Activated CD4-positive, alpha-beta memory T cell treated with anti-CD3 and anti-CD28 coated beads, Interleukin-2, amount 10 ng/mL, durations not matched to agents 7 days and 5 days (primary cell): Measurements from ENCODE around the gene SMIM38. TPM values are rescaled to one million over a fixed set of nuclear protein-coding genes. Genes with fewer than 3 reads are reported as not detected.

ENCODE experiments used
- CTCF ChIA-PET: fragments of 350-600 bp; sonication (Branson Sonifier 250); formaldehyde crosslinking; loops from one replicate; lab custom pipeline; 2021; ENCODE audit warnings: antibody characterized with exemption, inconsistent platforms; lab: Charles Lee
- POLR2A ChIA-PET: fragments of 350-600 bp; sonication (Branson Sonifier 250); formaldehyde crosslinking; loops from one replicate; lab custom pipeline; 2021; ENCODE audit warnings: antibody characterized with exemption; lab: Charles Lee
- DNase-seq: peaks from one replicate; pipeline ENCODE4 v3.0.0-alpha.2; 2020
- H3K27ac Mint-ChIP-seq: one replicate; pipeline ENCODE4 v1.8.0; 2021; ENCODE audit warnings: mild to moderate bottlenecking, mixed read lengths
- H3K27me3 Mint-ChIP-seq: one replicate; pipeline ENCODE4 v1.8.0; 2021; ENCODE audit warnings: mixed read lengths
- H3K36me3 Mint-ChIP-seq: one replicate; pipeline ENCODE4 v1.8.0; 2021; ENCODE audit warnings: low read depth, mixed read lengths
- H3K4me1 Mint-ChIP-seq: one replicate; pipeline ENCODE4 v1.8.0; 2021; ENCODE audit warnings: mixed read lengths
- H3K4me3 Mint-ChIP-seq: one replicate; pipeline ENCODE4 v1.8.0; 2021; ENCODE audit warnings: mild to moderate bottlenecking, mixed read lengths
- H3K9me3 Mint-ChIP-seq: one replicate; pipeline ENCODE4 v1.8.0; 2021; ENCODE audit warnings: mixed read lengths
- total RNA-seq, 2 experiments: library from RNA; stranded (reverse); gene quantifications; one replicate each; pipeline ENCODE4 v1.2.3, GENCODE V29; 2021

Gene SMIM38
- total RNA-seq, 2 experiments from 2014 or later = 0.13 to 0.18 TPM

DNA sequence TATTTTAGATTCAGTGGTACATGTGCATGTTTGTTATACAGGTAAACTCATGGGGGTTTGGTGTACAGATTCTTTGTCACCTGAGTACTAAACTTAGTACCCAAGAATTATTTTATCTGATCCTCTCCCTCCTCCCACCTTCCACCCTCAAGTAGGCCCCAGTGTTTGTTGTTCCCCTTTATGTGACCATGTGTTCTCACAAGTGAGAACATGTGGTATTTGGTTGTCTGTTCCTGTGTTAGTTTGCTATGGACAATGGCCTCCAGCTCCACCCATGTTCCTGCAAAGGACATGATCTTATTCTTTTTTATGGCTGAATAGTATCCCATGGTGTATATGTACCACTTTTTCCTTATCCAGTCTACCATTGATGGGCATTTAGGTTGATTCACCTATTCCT is 6.8 kb downstream of the SMIM38 start:
- POLR2A ChIA-PET = no interaction called here
- H3K9me3 Mint-ChIP-seq = peaks cover 4% of the 10 kb centered on the region
- DNase-seq = no peak
- peaks cover 12% of the 10 kb centered on the region for H3K27me3 Mint-ChIP-seq
- H3K4me1 Mint-ChIP-seq = peaks cover 7% of the 10 kb centered on the region
- H3K27ac Mint-ChIP-seq = no peak overlapping the region
- CTCF ChIA-PET = no interaction called here
- H3K4me3 Mint-ChIP-seq = no peak overlapping the region
- peaks cover 2% of the 10 kb centered on the region for H3K36me3 Mint-ChIP-seq

GRCh38 chr11:69163842-69164241 is 8.1 kb downstream of the SMIM38 start:
- POLR2A ChIA-PET = no interaction called here
- Mint-ChIP-seq H3K36me3 (peaks cover 2% of the 10 kb centered on the region), H3K27me3 (peaks cover 12% of the 10 kb centered on the region), H3K9me3 (peaks cover 4% of the 10 kb centered on the region), H3K27ac (no peak overlapping the region), H3K4me1 (peaks cover 7% of the 10 kb centered on the region), H3K4me3 (no peak overlapping the region)
- CTCF ChIA-PET = no interaction called here
- DNase-seq = no peak

DNA sequence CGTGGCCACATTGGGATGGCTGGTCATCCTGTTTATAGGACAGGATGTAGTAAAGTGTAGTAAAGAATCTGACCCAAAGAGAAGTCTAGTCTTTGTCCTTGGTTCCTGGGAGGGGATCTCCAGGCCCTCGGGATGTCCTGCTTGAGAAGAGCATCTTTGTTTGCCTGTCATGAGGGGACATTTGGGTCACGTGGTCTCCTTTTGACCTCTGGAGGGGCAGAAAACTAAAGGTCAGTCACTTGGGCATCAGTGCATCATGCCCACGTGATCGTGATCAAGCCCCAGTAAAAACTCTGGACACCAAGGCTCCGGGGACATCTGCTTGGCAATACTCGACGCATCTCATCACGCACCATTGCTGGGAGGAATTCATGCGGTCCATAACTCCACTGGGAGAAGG is 9.1 kb downstream of the SMIM38 start:
- no peak for DNase-seq
- Mint-ChIP-seq H3K36me3 (peaks cover 2% of the 10 kb centered on the region), H3K4me1 (peaks cover 7% of the 10 kb centered on the region), H3K9me3 (peaks cover 4% of the 10 kb centered on the region), H3K27ac (no peak overlapping the region), H3K4me3 (no peak overlapping the region), H3K27me3 (peaks cover 12% of the 10 kb centered on the region)
- ChIA-PET POLR2A (no interaction called here), CTCF (no interaction called here)

DNA sequence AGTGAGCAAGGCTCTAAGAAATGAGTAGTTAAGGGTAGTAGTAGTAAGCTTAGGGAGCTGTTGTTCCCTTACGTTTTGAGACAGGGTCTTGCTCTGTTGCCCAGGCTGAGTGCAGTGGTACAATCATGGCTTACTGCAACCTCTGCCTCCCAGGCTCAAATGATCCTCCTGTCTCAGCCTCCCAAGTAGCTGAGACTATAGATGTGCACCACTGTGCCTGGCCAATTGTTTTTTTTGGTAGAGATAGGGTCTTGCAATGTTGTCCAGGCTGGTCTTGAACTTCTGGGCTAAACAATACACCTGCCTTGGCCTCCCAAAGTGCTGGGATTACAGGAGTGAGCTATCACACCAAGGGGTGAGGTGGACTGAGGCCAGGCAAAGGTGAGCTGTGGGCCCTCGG is 10.0 kb downstream of the SMIM38 start:
- no peak for DNase-seq
- Mint-ChIP-seq H3K4me1 (peaks cover 7% of the 10 kb centered on the region), H3K4me3 (no peak overlapping the region), H3K27ac (no peak overlapping the region), H3K27me3 (peaks cover 12% of the 10 kb centered on the region), H3K9me3 (peaks cover 4% of the 10 kb centered on the region), H3K36me3 (peaks cover 2% of the 10 kb centered on the region)
- ChIA-PET CTCF (interaction anchor here (0.7 kb wide), 1 partner anchor 215 kb away, joined by 3 read pairs; no protein-coding TSS in a partner anchor), POLR2A (no interaction called here)

DNA sequence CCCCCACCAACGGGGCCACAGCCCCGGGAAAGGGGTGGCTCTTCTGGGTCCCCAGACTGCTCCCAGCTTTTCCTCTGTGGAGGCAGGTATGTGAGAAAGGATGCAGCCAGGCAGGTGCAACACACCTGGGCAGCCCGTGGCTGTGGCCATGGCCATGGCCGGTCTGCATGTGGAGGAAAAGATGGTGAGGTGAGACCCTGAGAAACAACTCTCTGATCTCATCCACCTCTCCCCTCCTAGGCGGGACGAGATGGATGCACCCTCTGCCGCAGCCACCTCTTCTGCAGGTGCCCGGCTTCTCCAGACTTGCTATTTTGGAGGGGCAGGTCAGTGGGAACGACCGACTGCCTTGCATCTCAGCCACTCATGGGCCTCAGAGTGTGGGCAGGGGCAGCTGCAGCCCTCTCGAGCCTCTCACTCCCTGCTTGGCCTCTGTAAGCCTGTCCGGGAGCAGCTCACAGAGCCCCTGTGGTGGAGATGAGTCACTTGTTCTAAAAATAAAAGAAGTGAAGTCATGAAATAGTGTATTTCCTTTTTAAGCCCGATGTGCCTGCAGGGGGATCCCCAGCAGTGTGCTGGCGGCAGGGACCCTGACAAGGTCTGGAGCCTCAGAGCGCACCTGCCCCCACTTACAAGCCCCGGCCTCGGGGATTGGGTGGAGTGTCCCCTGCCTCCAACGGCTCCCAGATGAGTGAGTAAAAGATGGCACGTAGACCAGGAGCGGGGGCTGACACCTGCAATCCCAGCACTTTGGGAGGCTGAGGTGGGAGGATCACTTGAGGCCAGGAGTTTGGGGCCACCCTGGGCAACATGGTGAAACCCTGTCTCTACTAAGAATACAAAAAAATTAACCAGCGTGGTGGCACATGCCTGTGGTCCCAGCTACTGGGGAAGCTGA is 10.7 kb downstream of the SMIM38 start:
- H3K4me3 Mint-ChIP-seq = no peak overlapping the region
- peaks cover 4% of the 10 kb centered on the region for H3K9me3 Mint-ChIP-seq
- peaks cover 2% of the 10 kb centered on the region for H3K36me3 Mint-ChIP-seq
- ChIA-PET POLR2A (no interaction called here), CTCF (interaction anchor here (0.7 kb wide), 1 partner anchor 214 kb away, joined by 3 read pairs; no protein-coding TSS in a partner anchor)
- H3K4me1 Mint-ChIP-seq = peaks cover 7% of the 10 kb centered on the region
- peak; percentile 34 for DNase-seq
- peaks cover 12% of the 10 kb centered on the region for H3K27me3 Mint-ChIP-seq
- H3K27ac Mint-ChIP-seq = no peak overlapping the region

GRCh38 chr11:69167130-69167915 is 11.6 kb downstream of the SMIM38 start:
- CTCF ChIA-PET = no interaction called here
- peaks cover 12% of the 10 kb centered on the region for H3K27me3 Mint-ChIP-seq
- H3K4me3 Mint-ChIP-seq = no peak overlapping the region

DNA sequence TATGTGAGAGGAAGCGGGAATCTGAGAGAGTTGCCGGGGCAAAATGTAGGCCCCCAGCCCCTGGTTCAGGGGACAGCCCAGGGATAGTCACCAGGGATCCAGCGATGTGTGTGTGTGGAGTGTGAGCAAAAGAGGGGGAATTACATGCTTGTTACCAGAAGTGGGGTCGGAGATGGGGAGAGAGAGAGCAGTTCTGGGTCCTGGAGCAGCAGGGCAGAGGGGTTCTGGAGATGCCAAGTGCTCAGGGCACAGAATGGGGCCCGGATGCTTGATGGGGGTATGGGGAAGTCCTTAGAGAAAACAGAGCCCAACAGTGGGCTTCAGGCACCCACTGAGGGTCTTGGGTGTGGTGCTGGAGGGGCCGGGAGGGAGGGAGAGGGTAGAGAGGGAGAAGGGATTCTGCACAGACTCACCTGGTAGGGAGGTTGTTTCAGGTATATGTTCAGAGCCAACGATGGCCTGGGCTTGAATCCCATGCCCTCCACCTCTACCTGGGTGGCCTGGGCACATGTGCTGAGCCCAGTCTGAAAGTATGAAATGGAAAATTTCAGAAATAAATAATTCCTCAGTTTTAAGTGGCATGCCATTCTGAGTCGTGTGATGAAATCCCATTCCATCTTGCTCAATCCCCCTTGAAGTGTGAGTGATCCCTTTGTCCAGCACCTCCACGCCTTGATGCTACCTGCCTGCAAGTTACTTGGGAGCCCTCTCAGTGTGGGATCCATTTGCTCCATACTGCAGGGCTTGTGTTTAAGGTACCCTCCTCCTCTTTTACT is 12.4 kb downstream of the SMIM38 start:
- Mint-ChIP-seq H3K4me1 (peaks cover 7% of the 10 kb centered on the region), H3K9me3 (no peaks in the 10 kb centered on the region), H3K4me3 (no peak overlapping the region), H3K27ac (no peak overlapping the region), H3K27me3 (peaks cover 7% of the 10 kb centered on the region), H3K36me3 (peaks cover 1% of the 10 kb centered on the region)
- POLR2A ChIA-PET = no interaction called here
- no peak for DNase-seq
- CTCF ChIA-PET = no interaction called here

More at GRCh38 chr11:69167130-69167915, 11.6 kb downstream of the SMIM38 start:
- no peak for DNase-seq
- Mint-ChIP-seq H3K9me3 (peaks cover 4% of the 10 kb centered on the region), H3K27ac (no peak overlapping the region), H3K4me1 (peaks cover 7% of the 10 kb centered on the region), H3K36me3 (peaks cover 2% of the 10 kb centered on the region)
- POLR2A ChIA-PET = no interaction called here

- CTCF ChIA-PET = no interaction called here
- Mint-ChIP-seq H3K4me3 (no peak overlapping the region), H3K27me3 (peaks cover 7% of the 10 kb centered on the region), H3K36me3 (no peaks in the 10 kb centered on the region), H3K9me3 (no peaks in the 10 kb centered on the region), H3K4me1 (peaks cover 7% of the 10 kb centered on the region), H3K27ac (no peak overlapping the region)
- no peak for DNase-seq
- POLR2A ChIA-PET = no interaction called here
Measured at GRCh38 chr11:69169479-69169878, 13.7 kb downstream of the SMIM38 start.

- Mint-ChIP-seq H3K4me1 (peaks cover 7% of the 10 kb centered on the region), H3K27ac (no peak overlapping the region), H3K9me3 (no peaks in the 10 kb centered on the region), H3K4me3 (no peak overlapping the region), H3K27me3 (no peaks in the 10 kb centered on the region), H3K36me3 (no peaks in the 10 kb centered on the region)
- POLR2A ChIA-PET = no interaction called here
- DNase-seq = no peak
- CTCF ChIA-PET = no interaction called here
Measured at GRCh38 chr11:69170704-69171103, 15.0 kb downstream of the SMIM38 start.

DNA sequence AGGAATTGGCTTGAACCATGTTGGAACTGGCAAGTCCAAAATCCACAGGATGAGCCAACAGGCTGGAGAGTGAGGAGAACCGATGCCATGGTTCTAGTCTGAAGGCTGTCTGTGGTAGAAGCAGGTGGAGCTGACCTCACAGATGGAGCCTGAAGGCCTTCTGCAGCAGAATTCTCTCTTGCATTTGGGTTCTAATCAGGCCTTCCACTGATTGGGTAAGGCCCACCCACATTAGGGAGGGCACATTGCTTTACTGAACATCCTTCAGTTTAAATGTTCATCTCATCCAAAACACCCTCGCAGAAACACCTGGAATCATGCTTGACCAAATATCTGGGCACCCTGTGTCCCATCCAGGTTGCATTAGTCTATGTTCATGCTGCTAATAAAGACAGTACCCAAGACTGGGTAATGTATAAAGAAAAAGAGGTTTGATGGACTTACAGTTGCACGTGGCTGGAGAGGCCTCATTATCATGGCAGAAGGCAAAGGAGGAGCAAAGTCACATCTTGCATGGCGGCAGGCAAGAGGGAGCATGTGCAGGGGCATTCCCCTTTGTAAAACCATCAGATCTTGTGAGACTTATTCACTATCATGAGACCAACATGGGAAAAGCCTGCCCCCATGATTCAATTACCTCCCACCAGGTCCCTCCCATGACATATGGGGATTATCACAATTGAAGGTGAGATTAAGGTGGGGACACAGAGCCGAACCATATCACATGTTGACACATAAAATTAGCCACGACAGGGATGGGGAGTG is 15.9 kb downstream of the SMIM38 start:
- DNase-seq = no peak
- POLR2A ChIA-PET = no interaction called here
- Mint-ChIP-seq H3K4me1 (peaks cover 4% of the 10 kb centered on the region), H3K36me3 (no peaks in the 10 kb centered on the region), H3K4me3 (no peak overlapping the region), H3K9me3 (no peaks in the 10 kb centered on the region), H3K27me3 (no peaks in the 10 kb centered on the region), H3K27ac (no peak overlapping the region)
- CTCF ChIA-PET = no interaction called here

GRCh38 chr11:69172674-69173073 is 16.9 kb downstream of the SMIM38 start:
- no peaks in the 10 kb centered on the region for H3K36me3 Mint-ChIP-seq
- H3K9me3 Mint-ChIP-seq = no peaks in the 10 kb centered on the region
- DNase-seq = no peak
- ChIA-PET POLR2A (no interaction called here), CTCF (no interaction called here)
- no peak overlapping the region for H3K27ac Mint-ChIP-seq
- H3K4me3 Mint-ChIP-seq = no peak overlapping the region
- no peaks in the 10 kb centered on the region for H3K27me3 Mint-ChIP-seq
- H3K4me1 Mint-ChIP-seq = no peaks in the 10 kb centered on the region

- H3K27ac Mint-ChIP-seq = no peak overlapping the region
Measured at GRCh38 chr11:69173331-69173730, 17.6 kb downstream of the SMIM38 start.

More at GRCh38 chr11:69173331-69173730, 17.6 kb downstream of the SMIM38 start:
- ChIA-PET POLR2A (no interaction called here), CTCF (no interaction called here)
- H3K4me1 Mint-ChIP-seq = no peaks in the 10 kb centered on the region
- no peaks in the 10 kb centered on the region for H3K36me3 Mint-ChIP-seq
- DNase-seq = no peak
- no peaks in the 10 kb centered on the region for H3K9me3 Mint-ChIP-seq
- no peak overlapping the region for H3K4me3 Mint-ChIP-seq
- no peaks in the 10 kb centered on the region for H3K27me3 Mint-ChIP-seq
